ACC112 (cell line): ENCODE measurements around the gene OPA3.
A peak's percentile ranks its signal among the peaks of the same experiment; 100 is the strongest.
"Not testable (repeated sequence)": the region's sequence is repeated elsewhere in the genome, so short reads cannot be mapped to it uniquely, and the experiment has no call there.

Experiments used
- H2AFZ ChIP-seq: fragments of 200-600 bp; sonication (generic); one replicate; pipeline ENCODE4 v1.6.0; 2017; ENCODE audit warnings: antibody characterized with exemption, low read length; ENCODE audit not compliant: unreplicated experiment
- H3K27ac ChIP-seq: fragments of 200-600 bp; sonication (generic); 2 replicates; pipeline ENCODE4 v1.5.1; 2014; ENCODE audit warnings: low read depth, mild to moderate bottlenecking, antibody characterized with exemption, low read length, moderate library complexity
- H3K27me3 ChIP-seq: fragments of 200-600 bp; sonication (generic); 2 replicates; pipeline ENCODE4 v1.6.1; 2014; ENCODE audit warnings: mild to moderate bottlenecking, antibody characterized with exemption, low read length, moderate library complexity, mixed read lengths; ENCODE audit not compliant: insufficient read depth
- H3K36me3 ChIP-seq: fragments of 200-600 bp; sonication (generic); 2 replicates; pipeline ENCODE4 v1.6.1; 2016; ENCODE audit warnings: mild to moderate bottlenecking, antibody characterized with exemption, low read length, moderate library complexity, mixed read lengths; ENCODE audit not compliant: insufficient read depth
- H3K4me1 ChIP-seq: fragments of 200-600 bp; sonication (generic); one replicate; pipeline ENCODE4 v1.6.1; 2016; ENCODE audit warnings: low read length, mixed read lengths; ENCODE audit not compliant: insufficient read depth, unreplicated experiment, control insufficient read depth
- H3K4me3 ChIP-seq: fragments of 200-600 bp; sonication (generic); 2 replicates; pipeline ENCODE4 v1.5.1; 2014; ENCODE audit warnings: mild to moderate bottlenecking, low read depth, low read length
- H3K79me2 ChIP-seq: fragments of 200-600 bp; sonication (generic); one replicate; pipeline ENCODE4 v1.6.0; 2016; ENCODE audit warnings: low read length; ENCODE audit not compliant: control insufficient read depth, unreplicated experiment, insufficient read depth

Gene OPA3

DNA sequence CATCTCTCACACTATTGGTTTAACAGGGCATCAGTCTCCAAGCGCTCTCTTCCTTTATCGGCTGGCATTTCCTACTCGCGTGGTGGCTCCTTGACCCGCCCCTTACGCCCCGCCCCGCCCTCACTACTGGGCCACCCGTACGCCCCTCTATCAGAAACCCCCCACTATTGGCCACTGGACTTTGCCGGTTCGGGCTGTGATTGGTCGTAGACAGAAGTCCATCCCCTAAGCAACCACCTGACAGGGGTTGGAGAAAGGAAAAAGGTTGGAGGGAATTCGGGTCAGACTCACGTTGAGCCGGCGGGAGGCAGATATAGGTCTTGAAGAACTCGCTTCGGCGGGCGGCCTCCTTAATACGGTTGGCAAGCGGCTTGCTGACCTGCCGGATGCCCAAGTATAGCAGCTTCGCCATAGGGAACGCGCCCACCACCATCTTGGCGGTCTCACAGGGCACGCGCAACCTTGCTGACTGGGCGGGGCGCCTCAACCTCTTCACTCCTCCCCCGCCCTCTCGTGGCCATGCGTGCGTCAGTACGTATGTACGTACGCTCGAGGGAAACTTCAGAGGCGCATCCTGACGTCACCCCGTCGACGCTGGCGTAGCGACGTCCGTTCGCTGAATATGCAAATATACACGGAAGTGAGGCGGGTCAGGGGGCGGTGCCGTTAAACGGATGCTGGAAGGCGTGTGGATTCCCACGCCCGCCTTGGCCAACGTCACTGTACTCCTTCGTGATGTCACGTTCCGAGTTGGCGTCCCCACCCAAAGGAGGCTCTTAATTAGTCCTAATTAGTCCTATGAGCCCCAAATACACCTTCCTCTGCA lies at the start of gene OPA3:
TSS of gene OPA3 (minus strand) at position 471 of the 826 bp plus-strand sequence. CDS start at position 433, 38 bp downstream.
- H3K36me3 ChIP-seq: no peaks in the 10 kb centered on the region
- peaks cover 2% of the 10 kb centered on the region for H3K79me2 ChIP-seq
- H3K4me3 ChIP-seq: peak within 1 kb of the TSS; percentile 89
- no peaks in the 10 kb centered on the region for H3K27me3 ChIP-seq
- H3K27ac ChIP-seq: peak within 1 kb of the TSS; percentile 95
- H3K4me1 ChIP-seq: peaks cover 4% of the 10 kb centered on the region
- H2AFZ ChIP-seq: peak within 1 kb of the TSS; percentile 87

DNA sequence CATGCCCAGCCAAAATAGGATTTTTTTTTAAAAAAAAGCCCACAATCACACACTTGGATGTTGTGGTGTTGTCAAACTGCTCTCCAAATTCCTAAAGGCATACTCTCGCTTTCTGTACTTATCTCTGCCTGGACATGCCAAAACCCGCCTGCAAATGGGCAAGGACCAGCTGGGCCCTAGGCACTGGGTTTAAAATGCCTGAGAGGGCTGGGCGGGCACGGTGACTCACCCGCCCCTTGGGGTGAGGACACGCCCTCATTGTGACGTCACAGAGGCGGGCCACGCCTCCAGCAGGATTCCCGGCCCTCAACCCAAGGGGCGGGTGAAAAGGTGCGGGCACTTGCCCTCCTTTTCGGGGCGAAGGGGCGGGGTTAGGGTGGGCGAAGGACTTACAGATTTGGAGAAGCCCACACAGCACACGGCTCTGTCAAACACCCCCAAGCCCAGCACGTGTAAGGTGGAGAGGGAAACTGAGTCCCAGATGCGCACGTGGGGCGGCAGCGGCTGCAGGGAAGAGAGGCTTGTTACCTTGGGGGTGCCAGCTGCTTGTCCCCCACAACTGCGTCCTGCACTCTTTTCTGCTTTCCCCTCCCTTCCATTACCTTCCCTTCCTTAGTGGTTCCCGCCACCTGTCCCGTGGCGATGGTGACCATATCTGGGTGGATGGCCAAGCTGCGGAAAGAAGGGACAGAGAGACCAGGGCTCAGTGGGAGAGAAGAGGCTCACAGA lies 48.0 kb upstream of the OPA3 start:
- Histone ChIP-seq H3K36me3 (no peaks in the 10 kb centered on the region), H3K4me3 (no peak overlapping the region), H3K27ac (peak overlapping the region; percentile 29; the same call in 1 of the 2 replicates), H3K27me3 (no peaks in the 10 kb centered on the region), H3K4me1 (peaks cover 5% of the 10 kb centered on the region), H2AFZ (no peak overlapping the region), H3K79me2 (no peaks in the 10 kb centered on the region)

DNA sequence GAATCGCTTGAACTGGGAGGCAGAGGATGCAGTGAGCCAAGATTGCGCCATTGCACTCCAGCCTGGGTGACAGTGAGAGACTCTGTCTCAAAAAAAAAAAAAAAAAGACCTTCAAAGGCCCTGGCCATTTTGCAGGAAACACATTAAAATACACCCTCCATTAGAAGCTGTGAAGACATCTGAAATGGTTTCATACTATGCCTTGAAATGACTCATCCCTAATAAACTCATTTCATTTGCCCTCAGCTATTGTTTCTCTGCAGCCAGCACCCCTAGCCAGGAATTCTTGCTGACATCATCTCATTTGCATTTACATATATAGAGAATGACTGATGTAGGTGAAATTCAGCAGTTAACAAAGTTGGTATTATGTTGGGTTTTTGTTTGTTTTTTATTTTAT lies 45.9 kb upstream of the OPA3 start:
- H3K4me3 ChIP-seq: no peak overlapping the region
- peak overlapping the region; percentile 79 for H3K27ac ChIP-seq

DNA sequence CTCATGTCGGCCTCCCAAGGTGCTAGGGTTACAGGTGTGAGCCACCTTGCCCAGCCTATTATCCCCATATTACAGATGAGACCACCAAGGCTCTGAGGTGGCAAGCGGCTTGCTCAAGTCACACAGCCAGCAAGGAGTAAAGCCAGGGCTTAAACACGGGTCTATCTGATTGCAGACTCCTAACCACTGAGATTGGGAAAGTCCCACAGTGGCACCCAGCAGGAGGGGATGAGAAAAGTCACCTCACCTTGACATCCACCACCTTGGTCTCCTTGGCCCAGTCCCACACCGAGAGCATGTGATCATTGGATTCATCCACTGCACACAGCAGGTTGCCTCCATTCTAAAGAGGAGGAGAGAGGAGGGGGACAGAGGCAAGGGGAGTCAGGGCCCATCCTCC lies 45.1 kb upstream of the OPA3 start:
- Histone ChIP-seq H3K79me2 (no peaks in the 10 kb centered on the region), H3K27me3 (no peaks in the 10 kb centered on the region), H2AFZ (no peak overlapping the region), H3K4me1 (peaks cover 5% of the 10 kb centered on the region), H3K27ac (no peak overlapping the region), H3K4me3 (no peak overlapping the region), H3K36me3 (no peaks in the 10 kb centered on the region)

More for the DNA sequence above, 45.9 kb upstream of the OPA3 start:
- Histone ChIP-seq H3K27me3 (no peaks in the 10 kb centered on the region), H3K4me1 (peaks cover 5% of the 10 kb centered on the region), H3K36me3 (no peaks in the 10 kb centered on the region), H2AFZ (no peak overlapping the region), H3K79me2 (no peaks in the 10 kb centered on the region)

DNA sequence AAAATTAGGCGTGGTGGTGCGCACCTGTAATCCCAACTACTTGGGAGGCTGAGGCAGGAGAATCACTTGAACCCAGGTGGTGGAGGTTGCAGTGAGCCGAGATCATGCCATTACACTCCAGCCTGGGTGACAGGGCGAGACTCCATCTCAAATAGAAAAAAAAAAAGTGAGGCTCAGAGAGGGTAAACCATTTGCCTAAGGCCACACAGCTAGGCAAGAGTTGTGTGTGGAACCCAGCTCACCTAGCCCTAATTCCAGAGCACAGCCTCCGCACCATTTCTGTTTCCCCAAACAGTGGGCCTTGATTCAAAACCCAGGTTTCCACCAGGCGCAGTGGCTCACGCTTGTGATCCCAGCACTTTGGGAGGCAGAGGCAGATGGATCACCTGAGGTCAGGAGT lies 43.6 kb upstream of the OPA3 start:
- H3K4me3 ChIP-seq, H3K79me2 ChIP-seq, H3K27me3 ChIP-seq, H2AFZ ChIP-seq, H3K4me1 ChIP-seq, H3K36me3 ChIP-seq, H3K27ac ChIP-seq: not testable (repeated sequence)

DNA sequence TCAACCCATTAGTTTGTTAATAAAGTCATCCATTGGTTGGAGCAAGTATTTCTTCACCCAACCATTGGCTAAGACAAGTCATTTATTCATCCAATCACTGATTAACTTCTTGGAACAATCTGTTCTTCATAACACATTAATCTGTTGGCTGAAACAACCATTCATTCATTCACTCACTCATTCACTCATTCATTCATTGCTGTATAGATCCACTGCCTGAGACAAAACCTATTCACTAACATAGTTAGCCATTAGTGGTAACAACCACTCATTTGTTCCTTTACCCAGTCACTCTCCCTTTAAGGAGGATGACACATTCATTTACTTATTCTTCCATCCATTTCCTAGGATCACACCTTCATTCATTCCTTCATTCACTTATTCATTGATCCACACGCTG lies 39.4 kb upstream of the OPA3 start:
- H3K27me3 ChIP-seq: no peaks in the 10 kb centered on the region
- no peaks in the 10 kb centered on the region for H3K79me2 ChIP-seq
- H2AFZ ChIP-seq: no peak overlapping the region
- H3K4me3 ChIP-seq: no peak overlapping the region
- no peaks in the 10 kb centered on the region for H3K4me1 ChIP-seq
- H3K27ac ChIP-seq: no peak overlapping the region
- H3K36me3 ChIP-seq: no peaks in the 10 kb centered on the region; the same call in 1 of the 2 replicates

DNA sequence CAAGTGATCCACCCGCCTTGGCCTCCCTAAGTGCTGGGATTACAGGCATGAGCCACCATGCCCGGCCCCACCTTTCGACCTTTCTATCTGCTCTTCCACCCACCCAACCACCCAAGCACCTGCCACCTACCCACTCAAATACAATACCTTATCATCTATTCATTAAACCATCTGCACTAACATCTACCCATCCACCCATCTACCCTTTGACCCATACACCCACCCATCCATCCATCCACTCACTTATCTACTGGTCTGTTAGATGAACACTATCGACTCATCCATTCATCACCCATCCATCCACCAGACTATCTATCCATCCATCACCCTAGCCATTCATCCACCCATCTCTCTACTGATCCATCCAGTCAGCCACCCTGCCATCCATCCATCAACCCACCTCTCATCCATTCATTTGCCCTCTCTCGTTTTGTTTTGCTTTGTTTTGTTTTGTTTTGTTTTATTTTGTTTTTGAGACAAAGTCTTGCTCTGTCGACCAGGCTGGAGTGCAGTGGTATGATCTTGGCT lies 37.4 kb upstream of the OPA3 start:
- H3K4me3 ChIP-seq: no peak overlapping the region
- no peak overlapping the region for H2AFZ ChIP-seq
- no peaks in the 10 kb centered on the region for H3K4me1 ChIP-seq
- H3K27ac ChIP-seq: no peak overlapping the region
- no peaks in the 10 kb centered on the region for H3K27me3 ChIP-seq
- no peaks in the 10 kb centered on the region; the same call in 1 of the 2 replicates for H3K36me3 ChIP-seq
- H3K79me2 ChIP-seq: no peaks in the 10 kb centered on the region

DNA sequence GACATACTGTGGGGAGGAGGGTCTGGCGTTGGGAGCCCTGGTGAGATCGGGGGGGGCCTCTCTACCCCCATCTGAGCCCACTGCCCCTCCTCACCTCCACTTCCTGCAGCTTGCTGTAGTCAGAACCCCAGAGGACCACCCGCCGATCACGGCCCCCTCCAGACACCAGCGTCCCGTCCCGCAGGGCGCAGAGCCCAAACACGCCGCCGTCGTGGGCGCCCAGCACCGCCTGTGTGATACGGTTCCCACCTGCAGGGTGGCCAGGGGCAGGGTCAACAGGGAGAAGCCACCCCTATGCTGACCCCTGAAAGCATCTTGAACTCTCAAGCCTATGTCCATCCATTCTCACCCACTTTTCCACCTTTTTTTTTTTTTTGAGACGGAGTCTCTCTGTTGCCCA lies 36.8 kb upstream of the OPA3 start:
- Histone ChIP-seq H3K4me1 (no peaks in the 10 kb centered on the region), H3K27me3 (no peaks in the 10 kb centered on the region), H3K36me3 (no peaks in the 10 kb centered on the region; the same call in 1 of the 2 replicates), H3K79me2 (no peaks in the 10 kb centered on the region), H3K4me3 (no peak overlapping the region), H3K27ac (no peak overlapping the region), H2AFZ (no peak overlapping the region)

DNA sequence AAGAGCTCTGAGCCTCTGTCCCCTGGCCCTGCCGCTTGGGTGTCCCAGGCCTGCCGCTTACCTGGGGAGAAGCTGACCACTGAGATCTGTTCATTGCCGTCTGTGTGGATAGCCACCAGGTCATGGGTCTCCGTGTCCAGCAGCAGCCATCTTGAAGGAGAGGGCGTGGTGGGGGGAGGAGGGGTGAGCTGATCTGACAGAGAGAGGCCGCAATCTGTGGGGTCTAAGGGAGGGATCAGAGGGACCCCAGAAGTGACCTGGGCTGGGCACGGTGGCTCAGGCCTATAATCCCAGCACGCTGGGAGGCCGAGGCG lies 32.1 kb upstream of the OPA3 start:
- peaks cover 2% of the 10 kb centered on the region for H3K36me3 ChIP-seq
- H3K27ac ChIP-seq: no peak overlapping the region
- H2AFZ ChIP-seq: no peak overlapping the region
- H3K4me3 ChIP-seq: no peak overlapping the region
- H3K79me2 ChIP-seq: no peaks in the 10 kb centered on the region
- H3K4me1 ChIP-seq: peaks cover 11% of the 10 kb centered on the region
- H3K27me3 ChIP-seq: no peaks in the 10 kb centered on the region

DNA sequence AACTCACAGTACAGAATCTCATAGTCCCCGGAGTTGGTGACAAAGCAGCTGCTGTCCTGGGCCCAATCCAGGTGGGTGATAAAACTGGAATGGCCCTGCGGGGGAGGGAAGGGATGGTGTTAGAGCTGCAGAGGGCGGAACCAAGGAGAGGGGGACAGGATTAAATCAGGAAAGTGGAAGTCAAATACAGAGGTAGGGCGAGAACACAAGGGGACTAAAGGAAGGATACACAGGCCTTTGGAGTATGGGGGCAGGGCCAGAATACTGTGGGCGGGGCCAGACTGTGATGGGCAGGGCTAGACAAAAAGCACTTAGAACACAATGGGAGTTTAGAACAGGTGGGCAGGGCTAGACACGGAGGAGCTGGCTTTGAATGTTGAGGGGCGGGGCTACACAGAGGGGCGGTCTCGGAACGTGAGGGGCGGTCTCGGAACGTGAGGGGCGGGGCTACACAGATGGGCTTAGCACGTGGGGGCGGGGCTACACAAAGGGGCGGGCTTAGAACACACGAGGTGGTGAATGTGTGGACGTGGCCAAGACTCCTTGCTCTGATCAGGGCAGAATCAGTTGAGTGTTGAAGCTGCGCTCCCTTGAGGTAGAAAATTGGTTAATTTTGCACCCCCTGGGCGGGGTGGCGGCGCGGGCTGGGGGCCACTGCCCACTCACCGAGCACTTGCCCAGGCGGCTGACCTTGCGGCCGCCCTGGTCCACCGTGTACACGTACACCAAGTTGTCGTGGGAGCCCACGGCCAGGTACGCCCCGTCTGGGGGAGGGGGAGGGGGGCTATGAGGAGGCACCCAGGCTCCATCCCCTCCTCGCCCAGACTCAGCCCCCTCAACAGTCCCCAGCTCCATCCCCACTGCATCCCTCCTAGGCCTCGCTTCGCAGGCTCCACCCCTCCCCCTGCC lies 31.4 kb upstream of the OPA3 start:
- no peak overlapping the region for H3K27ac ChIP-seq
- no peak overlapping the region for H2AFZ ChIP-seq
- no peak overlapping the region for H3K4me3 ChIP-seq
- H3K36me3 ChIP-seq: peaks cover 2% of the 10 kb centered on the region
- H3K79me2 ChIP-seq: no peaks in the 10 kb centered on the region
- peaks cover 11% of the 10 kb centered on the region for H3K4me1 ChIP-seq
- H3K27me3 ChIP-seq: no peaks in the 10 kb centered on the region
